HG03064 (cell line): Measurements from ENCODE around the gene NDUFB2.
A peak's percentile ranks its signal among the peaks of the same experiment; 100 is the strongest.
"Not testable (repeated sequence)": the region's sequence is repeated elsewhere in the genome, so short reads cannot be mapped to it uniquely, and the experiment has no call there.

ENCODE experiments used
- ATAC-seq: cut with Tn5 transposase; IDR thresholded peaks from one replicate; pipeline ENCODE4 v1.9.1; 2021; ENCODE audit warnings: low read depth; ENCODE audit not compliant: unreplicated experiment

The NDUFB2 gene

DNA sequence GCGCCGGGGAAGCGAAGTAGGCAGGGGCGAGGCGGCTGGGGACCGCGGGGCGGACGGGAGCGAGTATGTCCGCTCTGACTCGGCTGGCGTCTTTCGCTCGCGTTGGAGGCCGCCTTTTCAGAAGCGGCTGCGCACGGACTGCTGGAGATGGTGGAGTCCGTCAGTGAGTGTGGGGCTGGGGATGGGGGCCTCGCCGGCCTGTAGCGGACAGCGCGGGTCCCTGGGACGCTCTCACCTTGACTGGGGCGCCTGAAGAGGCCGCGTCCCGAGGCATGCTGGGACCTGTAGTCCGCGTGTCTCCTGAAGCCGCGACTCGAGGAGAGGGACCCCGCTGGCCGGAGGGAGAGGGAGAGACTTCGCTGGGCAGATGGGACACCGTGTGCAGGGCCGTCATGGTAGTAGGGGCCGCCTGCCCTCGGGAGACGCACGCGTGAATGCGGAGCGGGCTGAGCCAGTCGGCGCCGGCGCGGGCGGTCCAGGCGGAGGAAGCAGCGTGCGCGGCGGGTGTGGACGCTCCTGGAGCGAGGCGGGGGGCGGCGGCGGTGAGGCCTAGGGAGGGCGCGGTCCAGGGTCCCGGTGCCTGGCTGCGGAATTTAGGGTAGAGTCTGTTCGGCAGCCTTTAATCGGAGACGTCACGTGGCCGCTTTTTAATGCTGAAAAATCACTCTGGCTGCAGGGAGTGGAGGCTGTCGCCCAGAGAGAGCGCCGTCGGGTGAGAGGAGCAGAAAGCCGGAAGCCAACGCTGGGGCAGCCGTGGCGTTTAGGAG, at the start of gene NDUFB2:
Gene NDUFB2, plus strand, starts transcription at position 29 of the 767 bp plus-strand sequence. Its CDS starts 37 bp downstream, at position 66.
- ATAC-seq = peak; percentile 96

DNA sequence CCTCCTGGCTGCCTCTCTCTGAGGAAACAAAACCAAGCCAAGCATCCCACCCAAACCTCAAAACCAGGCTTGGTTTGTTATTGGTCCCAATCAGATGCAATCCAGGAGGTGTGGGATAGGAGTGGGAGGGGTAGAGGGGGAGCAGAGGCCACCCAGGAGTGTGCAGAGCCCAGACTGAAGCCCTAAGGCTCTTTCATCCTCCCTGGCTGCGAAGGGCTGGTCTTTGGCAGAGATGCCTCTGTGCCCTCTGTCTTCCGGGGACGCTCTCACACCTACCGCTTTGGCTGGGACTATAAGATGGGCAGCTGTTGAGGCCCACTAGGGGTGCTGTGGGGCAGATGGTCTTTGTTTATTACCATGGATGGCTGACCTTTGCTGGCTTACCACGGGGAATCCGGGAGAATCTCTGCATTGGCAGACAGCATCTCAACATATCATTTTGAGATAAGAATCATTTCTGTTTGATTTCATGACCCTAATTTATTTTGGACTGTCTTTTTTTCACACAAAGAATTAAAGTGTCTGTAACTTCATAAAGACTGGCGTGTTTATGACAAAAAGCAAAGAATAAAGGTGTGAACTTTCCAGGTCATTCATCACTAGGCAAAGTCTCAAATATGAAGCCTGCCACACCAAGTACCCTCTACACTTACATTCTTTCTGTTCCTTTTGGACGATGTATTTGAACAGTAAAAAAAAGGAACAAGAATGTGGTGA, 49.4 kb upstream of the NDUFB2 start:
- peak; percentile 88 for ATAC-seq

DNA sequence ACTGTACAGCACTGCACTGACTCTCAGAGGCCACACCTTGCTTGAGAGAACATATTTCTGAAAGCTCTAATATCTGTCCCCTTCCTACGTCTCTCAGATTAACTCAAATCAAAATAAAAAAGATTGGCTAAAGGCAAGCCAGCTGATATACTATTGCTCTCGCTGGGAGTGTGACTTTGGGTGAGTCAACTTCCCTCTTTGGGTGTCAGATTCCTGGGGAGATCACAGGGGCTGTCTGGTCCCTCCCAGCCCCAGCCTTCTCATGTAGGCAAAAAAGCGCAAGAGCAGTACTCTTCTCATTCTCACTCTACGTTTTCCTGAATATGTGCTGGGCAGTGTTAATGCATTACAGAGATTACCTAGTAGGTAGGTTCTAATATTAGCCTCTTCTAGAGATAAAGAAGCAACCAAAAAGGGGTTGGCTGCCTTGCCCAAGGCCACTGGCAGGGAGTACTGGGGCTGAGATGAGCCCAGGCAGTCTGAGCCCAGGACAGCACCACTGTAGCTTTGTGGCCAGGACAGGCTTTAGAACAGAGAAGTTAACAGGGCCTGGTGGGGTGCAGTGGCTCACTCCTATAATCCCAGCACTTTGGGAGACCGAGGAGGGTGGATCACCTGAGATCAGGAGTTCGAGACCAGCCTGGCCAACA, 46.8 kb upstream of the NDUFB2 start:
- no peak for ATAC-seq

GRCh38 chr7:140650367-140650766, 46.1 kb upstream of the NDUFB2 start:
- no peak for ATAC-seq

DNA sequence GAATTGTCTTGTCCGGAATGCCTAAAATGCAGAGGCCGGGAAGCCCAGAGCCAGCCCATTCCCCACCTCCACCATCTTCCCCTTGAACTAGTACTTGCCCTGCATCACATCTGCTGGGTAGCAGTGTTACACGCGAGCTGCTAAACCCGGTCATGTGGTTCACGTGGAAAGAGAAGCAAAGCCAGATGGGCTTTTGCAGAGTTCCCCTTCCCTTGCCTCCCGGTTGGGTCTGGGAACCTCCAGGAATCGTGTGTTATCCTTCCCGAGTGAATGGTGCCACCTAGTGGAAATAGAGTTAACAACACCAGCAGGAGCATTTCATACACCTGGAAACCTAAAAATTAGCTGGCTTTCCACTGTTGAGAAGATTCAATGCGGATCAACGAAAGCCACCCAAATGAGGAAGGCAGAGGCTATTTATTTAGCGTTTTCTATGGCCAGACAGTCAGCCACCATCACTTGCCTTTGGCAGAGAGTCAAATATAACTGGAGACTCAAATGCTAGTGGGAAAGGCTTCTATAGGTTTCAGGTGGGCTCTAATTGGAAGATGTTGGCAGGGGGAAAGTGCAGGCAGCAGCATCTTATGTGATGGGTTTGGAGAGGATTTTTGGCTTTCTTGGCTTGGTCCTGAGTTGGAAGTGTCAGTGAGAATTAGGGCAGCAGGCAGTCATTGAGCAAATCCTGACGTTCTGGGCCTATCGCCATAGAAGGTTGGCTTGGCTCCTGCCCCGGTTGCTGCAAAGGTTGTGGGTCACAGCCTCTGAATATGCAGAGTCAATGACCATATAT, 43.0 kb upstream of the NDUFB2 start:
- ATAC-seq = no peak

- no peak for ATAC-seq
These were observed 42.5 kb upstream of the NDUFB2 start for GRCh38 chr7:140654109-140654387.

DNA sequence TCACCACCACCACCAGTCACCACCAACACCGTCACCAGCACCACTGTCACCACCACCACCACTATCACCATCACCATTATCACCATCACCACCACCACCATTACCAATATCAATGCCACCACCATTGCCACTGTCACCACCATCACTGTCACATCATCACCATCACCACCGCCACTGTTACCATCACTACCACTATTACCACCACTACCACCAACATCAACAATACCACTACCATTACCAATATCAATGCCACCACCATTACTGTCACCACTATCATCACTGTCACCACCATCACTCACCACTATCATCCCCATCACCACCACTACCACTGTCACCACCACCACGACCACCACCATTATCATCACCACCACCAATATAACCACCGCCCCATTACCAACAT, 41.8 kb upstream of the NDUFB2 start:
- ATAC-seq = no peak

- ATAC-seq = no peak
These were observed 40.7 kb upstream of the NDUFB2 start for GRCh38 chr7:140655511-140656408.

DNA sequence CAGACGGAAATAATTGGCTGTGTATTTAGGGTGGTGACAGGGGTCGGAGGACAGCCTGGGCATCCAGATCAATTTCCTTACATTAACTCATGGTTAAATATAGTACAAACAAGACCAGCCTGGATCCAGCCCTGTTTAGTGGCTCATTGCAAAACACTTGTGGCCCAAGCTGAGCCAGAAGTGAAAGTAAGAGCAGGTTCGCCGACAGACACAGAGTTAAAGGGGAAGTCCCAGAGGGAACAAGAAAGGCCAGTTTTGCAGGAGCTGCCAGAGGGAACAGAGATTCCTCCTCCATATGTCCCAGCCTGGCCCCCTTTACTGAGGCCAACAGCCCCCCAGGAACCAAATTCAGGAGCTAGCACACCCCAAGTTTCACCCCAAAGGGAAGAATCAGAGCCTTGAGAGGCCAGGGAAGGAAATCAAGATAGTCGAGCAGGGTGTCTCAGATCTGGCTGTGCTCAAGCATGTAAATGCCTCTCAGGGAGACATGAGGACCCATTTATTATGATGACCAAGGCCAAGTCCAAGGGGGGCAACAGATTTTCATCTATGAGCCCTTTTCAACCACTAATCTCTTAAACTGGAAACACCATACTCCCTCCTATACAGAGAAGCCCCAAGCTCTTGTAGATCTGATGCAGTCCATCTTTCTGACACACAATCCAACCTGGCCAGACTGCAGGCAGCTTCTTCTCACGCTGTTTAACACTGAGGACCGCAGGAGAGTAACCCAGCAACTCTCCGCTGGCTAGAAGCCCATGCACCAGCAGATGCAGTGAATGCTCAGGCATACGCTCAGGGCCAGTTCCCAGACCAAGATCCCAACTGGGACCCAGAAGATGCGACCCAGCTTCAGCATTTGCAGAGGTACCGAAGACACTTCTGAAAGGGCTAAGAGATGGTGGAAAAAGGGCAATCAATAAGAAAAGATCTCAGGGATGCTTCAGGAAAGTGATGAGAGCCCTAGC, 39.7 kb upstream of the NDUFB2 start:
- ATAC-seq = peak; percentile 82

DNA sequence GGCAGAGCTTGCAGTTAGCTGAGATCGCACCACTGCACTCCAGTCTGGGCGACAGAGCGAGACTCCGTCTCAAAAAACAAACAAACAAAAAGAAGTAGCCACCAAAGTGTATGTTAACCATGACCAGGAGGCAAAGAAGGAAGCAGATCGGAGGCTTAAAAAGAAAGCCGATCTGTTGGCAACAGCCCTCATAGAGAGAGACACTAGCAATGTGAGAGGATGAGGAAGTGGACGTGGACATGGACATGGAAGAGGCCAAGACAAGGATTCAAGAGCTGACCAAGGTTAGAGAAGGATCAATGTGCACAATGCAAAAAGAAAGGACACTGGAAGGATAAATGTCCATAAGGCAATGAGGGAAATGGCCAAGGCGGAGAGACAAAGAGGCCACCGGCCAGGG, 38.6 kb upstream of the NDUFB2 start:
- ATAC-seq = no peak

- ATAC-seq = no peak
These were observed 36.7 kb upstream of the NDUFB2 start for GRCh38 chr7:140659856-140660255.

GRCh38 chr7:140661124-140661523, 35.4 kb upstream of the NDUFB2 start:
- no peak for ATAC-seq

DNA sequence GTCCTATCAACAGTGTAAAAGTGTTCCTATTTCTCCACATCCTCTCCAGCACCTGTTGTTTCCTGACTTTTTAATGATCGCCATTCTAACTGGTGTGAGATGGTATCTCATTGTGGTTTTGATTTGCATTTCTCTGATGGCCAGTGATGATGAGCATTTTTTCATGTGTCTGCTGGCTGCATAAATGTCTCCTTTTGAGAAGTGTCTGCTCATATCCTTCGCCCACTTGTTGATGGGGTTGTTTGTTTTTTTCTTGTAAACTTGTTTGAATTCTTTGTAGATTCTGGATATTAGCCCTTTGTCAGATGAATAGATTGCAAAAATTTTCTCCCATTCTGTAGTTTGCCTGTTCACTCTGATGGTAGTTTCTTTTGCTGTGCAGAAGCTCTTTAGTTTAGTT, 33.6 kb upstream of the NDUFB2 start:
- not testable (repeated sequence) for ATAC-seq

DNA sequence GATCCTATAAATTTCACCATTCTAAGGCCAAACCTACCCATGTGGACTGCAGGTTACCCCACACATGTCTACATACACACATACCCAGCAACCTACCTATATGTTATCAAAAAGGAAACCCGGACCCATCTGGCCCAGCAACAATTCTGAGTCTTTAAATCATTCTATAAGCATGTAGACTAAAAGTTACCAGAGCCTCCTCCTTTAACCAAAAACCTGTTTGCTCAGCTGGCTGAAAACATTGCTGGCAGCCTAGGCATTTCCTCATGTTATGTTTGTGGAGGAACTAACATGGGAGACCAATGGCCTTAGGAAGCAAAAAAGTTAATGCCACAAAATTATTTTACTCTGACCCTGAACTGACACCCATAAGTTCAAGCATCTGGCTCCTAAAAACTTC, 29.0 kb upstream of the NDUFB2 start:
- no peak for ATAC-seq

DNA sequence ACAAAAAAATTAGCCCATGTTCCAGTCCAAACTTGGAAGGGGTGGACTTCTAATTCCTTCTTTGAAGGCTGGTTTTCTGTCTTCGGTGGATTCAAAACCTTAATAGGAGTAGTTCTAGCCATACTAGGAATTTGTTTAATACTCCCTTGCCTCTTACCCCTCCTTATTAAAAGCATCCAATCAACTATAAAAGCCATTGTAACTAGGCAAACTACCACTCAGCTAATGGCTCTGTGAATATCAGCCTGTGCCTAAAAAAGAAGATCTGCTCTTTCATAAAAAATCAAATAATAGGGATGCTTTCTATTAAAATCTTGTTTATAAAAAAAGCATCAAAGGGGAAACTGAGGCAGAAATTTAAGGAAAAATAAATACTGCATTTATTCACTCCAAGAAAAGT, 27.9 kb upstream of the NDUFB2 start:
- no peak for ATAC-seq

GRCh38 chr7:140669352-140669751, 27.2 kb upstream of the NDUFB2 start:
- ATAC-seq = no peak

DNA sequence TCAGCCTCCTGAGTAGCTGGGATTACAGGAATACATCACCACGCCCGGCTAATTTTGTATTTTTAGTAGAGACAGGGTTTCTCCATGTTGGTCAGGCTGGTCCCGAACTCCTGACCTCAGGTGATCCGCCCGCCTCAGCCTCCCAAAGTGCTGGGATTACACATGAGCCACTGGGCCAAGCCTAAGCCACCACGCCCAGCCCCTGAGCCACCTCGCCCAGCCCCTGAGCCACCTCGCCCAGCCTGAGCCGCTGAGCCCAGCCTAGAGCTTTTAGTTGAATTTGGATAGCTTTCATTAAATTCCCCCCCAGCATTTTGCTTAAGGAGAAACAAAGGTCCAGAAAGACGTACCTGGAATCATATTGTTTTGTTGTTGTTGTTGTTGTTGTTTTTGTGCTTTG, 26.6 kb upstream of the NDUFB2 start:
- not testable (repeated sequence) for ATAC-seq

GRCh38 chr7:140670343-140670935, 26.1 kb upstream of the NDUFB2 start:
- no peak for ATAC-seq
